ENCODE measurements around the gene PTPRT.

- TF ChIP-seq, protein P1, sequence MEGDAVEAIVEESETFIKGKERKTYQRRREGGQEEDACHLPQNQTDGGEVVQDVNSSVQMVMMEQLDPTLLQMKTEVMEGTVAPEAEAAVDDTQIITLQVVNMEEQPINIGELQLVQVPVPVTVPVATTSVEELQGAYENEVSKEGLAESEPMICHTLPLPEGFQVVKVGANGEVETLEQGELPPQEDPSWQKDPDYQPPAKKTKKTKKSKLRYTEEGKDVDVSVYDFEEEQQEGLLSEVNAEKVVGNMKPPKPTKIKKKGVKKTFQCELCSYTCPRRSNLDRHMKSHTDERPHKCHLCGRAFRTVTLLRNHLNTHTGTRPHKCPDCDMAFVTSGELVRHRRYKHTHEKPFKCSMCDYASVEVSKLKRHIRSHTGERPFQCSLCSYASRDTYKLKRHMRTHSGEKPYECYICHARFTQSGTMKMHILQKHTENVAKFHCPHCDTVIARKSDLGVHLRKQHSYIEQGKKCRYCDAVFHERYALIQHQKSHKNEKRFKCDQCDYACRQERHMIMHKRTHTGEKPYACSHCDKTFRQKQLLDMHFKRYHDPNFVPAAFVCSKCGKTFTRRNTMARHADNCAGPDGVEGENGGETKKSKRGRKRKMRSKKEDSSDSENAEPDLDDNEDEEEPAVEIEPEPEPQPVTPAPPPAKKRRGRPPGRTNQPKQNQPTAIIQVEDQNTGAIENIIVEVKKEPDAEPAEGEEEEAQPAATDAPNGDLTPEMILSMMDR (IDR thresholded peaks at IDR 0.05; ENCODE audit: insufficient read depth, low read length, poor library complexity, severe bottlenecking) = no peak
- no peak for TF ChIP-seq EZH2phosphoT487 (conservative IDR thresholded peaks at IDR 0.05; ENCODE audit: low read length)
Measured at GRCh38 chr20:43017241-43018030, 172.3 kb downstream of the PTPRT start.

Measured in SU-DHL-6 (cell line).